ENCODE data around the gene SF3A1. TPM values are rescaled to one million over a fixed set of nuclear protein-coding genes. Genes with fewer than 3 reads are reported as not detected.
A peak's percentile ranks its signal among the peaks of the same experiment; 100 is the strongest.

The SF3A1 gene
- total RNA-seq, 1 donor from 2014 or later = 157 TPM

GRCh38 chr22:30325065-30325720 is 31.5 kb downstream of the SF3A1 start:
- peaks cover 6% of the 10 kb centered on the region for H3K4me1 Mint-ChIP-seq (ENCODE audit: low read depth, unreplicated experiment)
- peaks cover 7% of the 10 kb centered on the region for H3K9me3 Mint-ChIP-seq (ENCODE audit: unreplicated experiment)
- no peak for TF ChIP-seq CTCF (IDR thresholded peaks at IDR 0.05; ENCODE audit: partially characterized antibody, unreplicated experiment)
- peaks cover 3% of the 10 kb centered on the region for H3K27me3 Mint-ChIP-seq (ENCODE audit: unreplicated experiment)
- no peak for DNase-seq
- H3K4me3 Mint-ChIP-seq (ENCODE audit: unreplicated experiment) = peak overlapping the region; percentile 52
- no peaks in the 10 kb centered on the region for H3K36me3 Mint-ChIP-seq (ENCODE audit: unreplicated experiment)
- H3K27ac Mint-ChIP-seq (ENCODE audit: unreplicated experiment) = no peak overlapping the region

- no peak for DNase-seq
- H3K27ac Mint-ChIP-seq (ENCODE audit: unreplicated experiment) = no peak overlapping the region
- no peak for TF ChIP-seq CTCF (IDR thresholded peaks at IDR 0.05; ENCODE audit: partially characterized antibody, unreplicated experiment)
- no peak overlapping the region for H3K4me3 Mint-ChIP-seq (ENCODE audit: unreplicated experiment)
- no peaks in the 10 kb centered on the region for H3K27me3 Mint-ChIP-seq (ENCODE audit: unreplicated experiment)
- H3K4me1 Mint-ChIP-seq (ENCODE audit: low read depth, unreplicated experiment) = peaks cover 6% of the 10 kb centered on the region
- H3K36me3 Mint-ChIP-seq (ENCODE audit: unreplicated experiment) = no peaks in the 10 kb centered on the region
- peaks cover 7% of the 10 kb centered on the region for H3K9me3 Mint-ChIP-seq (ENCODE audit: unreplicated experiment)
Measured at GRCh38 chr22:30324014-30324730, 32.5 kb downstream of the SF3A1 start.

GRCh38 chr22:30323246-30323645 is 33.4 kb downstream of the SF3A1 start:
- TF ChIP-seq CTCF (IDR thresholded peaks at IDR 0.05; ENCODE audit: partially characterized antibody, unreplicated experiment) = no peak
- H3K27ac Mint-ChIP-seq (ENCODE audit: unreplicated experiment) = no peak overlapping the region
- no peaks in the 10 kb centered on the region for H3K27me3 Mint-ChIP-seq (ENCODE audit: unreplicated experiment)
- H3K4me1 Mint-ChIP-seq (ENCODE audit: low read depth, unreplicated experiment) = peaks cover 6% of the 10 kb centered on the region
- no peak for DNase-seq
- H3K36me3 Mint-ChIP-seq (ENCODE audit: unreplicated experiment) = no peaks in the 10 kb centered on the region
- H3K4me3 Mint-ChIP-seq (ENCODE audit: unreplicated experiment) = no peak overlapping the region
- H3K9me3 Mint-ChIP-seq (ENCODE audit: unreplicated experiment) = peaks cover 8% of the 10 kb centered on the region

- Mint-ChIP-seq H3K36me3 (ENCODE audit: unreplicated experiment) (no peaks in the 10 kb centered on the region), H3K9me3 (ENCODE audit: unreplicated experiment) (peaks cover 7% of the 10 kb centered on the region), H3K27ac (ENCODE audit: unreplicated experiment) (no peak overlapping the region), H3K27me3 (ENCODE audit: unreplicated experiment) (no peaks in the 10 kb centered on the region), H3K4me3 (ENCODE audit: unreplicated experiment) (no peak overlapping the region), H3K4me1 (ENCODE audit: low read depth, unreplicated experiment) (peaks cover 3% of the 10 kb centered on the region)
- DNase-seq = no peak
- TF ChIP-seq CTCF (IDR thresholded peaks at IDR 0.05; ENCODE audit: partially characterized antibody, unreplicated experiment) = no peak
Measured at GRCh38 chr22:30321461-30321860, 35.2 kb downstream of the SF3A1 start.

GRCh38 chr22:30320021-30320556 is 36.6 kb downstream of the SF3A1 start:
- no peak overlapping the region for H3K4me3 Mint-ChIP-seq (ENCODE audit: unreplicated experiment)
- H3K36me3 Mint-ChIP-seq (ENCODE audit: unreplicated experiment) = no peaks in the 10 kb centered on the region
- DNase-seq = no peak
- no peak for TF ChIP-seq CTCF (IDR thresholded peaks at IDR 0.05; ENCODE audit: partially characterized antibody, unreplicated experiment)
- peaks cover 2% of the 10 kb centered on the region for H3K4me1 Mint-ChIP-seq (ENCODE audit: low read depth, unreplicated experiment)
- peaks cover 6% of the 10 kb centered on the region for H3K9me3 Mint-ChIP-seq (ENCODE audit: unreplicated experiment)
- no peak overlapping the region for H3K27ac Mint-ChIP-seq (ENCODE audit: unreplicated experiment)
- no peaks in the 10 kb centered on the region for H3K27me3 Mint-ChIP-seq (ENCODE audit: unreplicated experiment)
